A673 (cell line): ENCODE data around the gene OS9. TPM values are rescaled to one million over a fixed set of nuclear protein-coding genes. Genes with fewer than 3 reads are reported as not detected.

Source experiments
- BruUV-seq: library from RNA; stranded (reverse); fragments of 400-500 nt; replicated peaks from 2 replicates; lab custom pipeline; 2021; lab: Mats Ljungman, UMichigan
- CTCF ChIA-PET: fragments of 300-600 bp; sonication (Branson Sonifier 250); formaldehyde crosslinking; loops from one replicate; lab custom pipeline; 2022; ENCODE audit warnings: antibody characterized with exemption; lab: Charles Lee
- POLR2A ChIA-PET: fragments of 300-600 bp; sonication (Branson Sonifier 250); formaldehyde crosslinking; loops from one replicate; lab custom pipeline; 2022; ENCODE audit warnings: antibody characterized with exemption; ENCODE audit not compliant: low non-redundant PET; lab: Charles Lee
- DNase-seq: peaks from one replicate; pipeline ENCODE4 v3.0.0-alpha.2; 2015; ENCODE audit warnings: low spot score
- H3K27ac ChIP-seq: fragments of 200-600 bp; sonication (generic); 2 replicates; pipeline ENCODE4 v1.5.1; 2016; ENCODE audit warnings: mixed run types, low read depth, mild to moderate bottlenecking, mixed read lengths, antibody characterized with exemption, low read length; ENCODE audit not compliant: poor library complexity, severe bottlenecking
- H3K27me3 ChIP-seq: fragments of 200-600 bp; sonication (generic); replicated peaks from 2 replicates; pipeline ENCODE4 v1.6.1; 2017; ENCODE audit warnings: mixed run types, low read depth, mild to moderate bottlenecking, mixed read lengths, antibody characterized with exemption, low read length; ENCODE audit not compliant: insufficient read depth, poor library complexity
- H3K36me3 ChIP-seq: fragments of 200-600 bp; sonication (generic); 2 replicates; pipeline ENCODE4 v1.6.1; 2016; ENCODE audit warnings: mixed run types, mild to moderate bottlenecking, mixed read lengths, antibody characterized with exemption, low read length; ENCODE audit not compliant: insufficient read depth, poor library complexity, severe bottlenecking
- H3K4me1 ChIP-seq: fragments of 200-600 bp; sonication (generic); 2 replicates; pipeline ENCODE4 v1.6.1; 2017; ENCODE audit warnings: mixed run types, mild to moderate bottlenecking, mixed read lengths, antibody characterized with exemption, low read length; ENCODE audit not compliant: insufficient read depth, poor library complexity, severe bottlenecking
- H3K4me3 ChIP-seq: fragments of 200-600 bp; sonication (generic); 2 replicates; pipeline ENCODE4 v1.5.1; 2016; ENCODE audit warnings: low read depth, mixed run types, mild to moderate bottlenecking, mixed read lengths, low read length; ENCODE audit not compliant: poor library complexity, severe bottlenecking
- H3K9me3 ChIP-seq: fragments of 200-600 bp; sonication (generic); 2 replicates; pipeline ENCODE4 v1.6.1; 2016; ENCODE audit warnings: mixed run types, low read depth, mild to moderate bottlenecking, mixed read lengths, antibody characterized with exemption, low read length; ENCODE audit not compliant: poor library complexity, severe bottlenecking
- EZH2 ChIP-seq: fragments of 200-600 bp; sonication (generic); IDR thresholded peaks from 2 replicates; pipeline ENCODE4 v1.6.1; 2017; ENCODE audit warnings: borderline replicate concordance, low read depth, mild to moderate bottlenecking, mixed read lengths, antibody characterized with exemption, low read length; ENCODE audit not compliant: poor library complexity, severe bottlenecking
- intact Hi-C: fragments of 100-400 bp; cut with micrococcal nuclease; formaldehyde crosslinking; loops from one replicate; pipeline ENCODE4 v1.10.0; 2022; ENCODE audit not compliant: unreplicated experiment
- total RNA-seq: library from RNA; stranded (reverse); gene quantifications from 2 replicates; pipeline ENCODE4 v1.2.3, GENCODE V29; 2021
- TF ChIP-seq, protein P1 (sequence below): fragments of 300-800, 200-600 bp; sonication (generic); conservative IDR thresholded peaks from 2 replicates; pipeline ENCODE4 v1.5.1; 2017; ENCODE audit warnings: low read depth, mild to moderate bottlenecking, antibody characterized with exemption, low read length, moderate library complexity, mixed read lengths

Gene OS9
- total RNA-seq, 1 experiment from 2014 or later: 142 TPM

DNA sequence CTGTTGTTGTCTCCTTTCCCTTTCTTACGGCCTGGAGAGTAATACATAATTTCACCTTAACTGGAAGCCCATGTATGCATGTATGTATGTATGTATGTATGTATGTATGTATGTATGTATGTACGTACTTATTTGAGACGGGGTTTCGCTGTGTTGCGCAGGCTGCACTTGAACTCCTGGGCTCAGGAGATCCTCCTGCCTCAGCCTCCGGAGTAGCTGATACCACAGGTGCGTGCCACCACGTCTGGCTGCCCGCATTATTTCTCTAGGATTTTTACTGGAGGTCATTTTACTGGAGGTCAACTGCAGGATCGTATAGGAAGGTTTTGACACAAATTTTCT is 644 bp upstream of the OS9 start:
- peaks cover 13% of the 10 kb centered on the region for H3K36me3 ChIP-seq
- CTCF ChIA-PET: no interaction called here
- peaks cover 2% of the 10 kb centered on the region for H3K27me3 ChIP-seq
- POLR2A ChIA-PET: no interaction called here
- no peak for TF ChIP-seq EZH2
- H3K9me3 ChIP-seq: no peaks in the 10 kb centered on the region
- H3K4me1 ChIP-seq: no peaks in the 10 kb centered on the region
- H3K27ac ChIP-seq: no peak overlapping the region
- DNase-seq: no peak
- BruUV-seq: no TSS peak
- H3K4me3 ChIP-seq: peak overlapping the region; percentile 79
- intact Hi-C loops: no loop called here

DNA sequence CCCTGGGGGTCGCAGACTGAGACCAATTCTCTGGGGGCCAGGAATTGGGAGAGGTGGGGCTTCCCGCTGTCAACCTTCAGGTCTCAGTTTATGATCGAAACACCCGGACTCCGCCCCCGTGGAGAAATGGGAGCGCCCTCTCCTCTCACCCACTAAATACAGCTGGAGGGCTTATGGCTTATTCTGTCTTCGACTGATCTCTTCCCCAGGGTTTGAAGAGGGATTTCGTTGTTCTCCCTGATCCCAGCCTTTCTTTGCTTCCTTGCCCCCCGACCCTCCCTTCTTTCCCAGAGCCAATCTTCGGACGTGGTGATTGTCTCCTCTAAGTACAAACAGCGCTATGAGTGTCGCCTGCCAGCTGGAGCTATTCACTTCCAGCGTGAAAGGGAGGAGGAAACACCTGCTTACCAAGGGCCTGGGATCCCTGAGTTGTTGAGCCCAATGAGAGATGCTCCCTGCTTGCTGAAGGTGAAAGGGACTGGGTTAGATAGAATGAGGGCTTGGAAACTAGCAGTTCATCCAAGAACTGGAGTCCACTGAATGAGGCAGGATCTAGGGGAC is 607 bp downstream of the OS9 start:
- H3K36me3 ChIP-seq: peaks cover 13% of the 10 kb centered on the region
- H3K9me3 ChIP-seq: no peaks in the 10 kb centered on the region
- no peaks in the 10 kb centered on the region for H3K4me1 ChIP-seq
- H3K4me3 ChIP-seq: peak overlapping the region; percentile 79
- peak overlapping the region; percentile 73 for H3K27ac ChIP-seq
- BruUV-seq: TSS peak; percentile 67
- intact Hi-C loops: no loop called here
- CTCF ChIA-PET: interaction anchor here (0.6 kb wide), 1 partner anchor 24 kb away, joined by 5 read pairs; no protein-coding TSS in a partner anchor
- TF ChIP-seq, protein P1, sequence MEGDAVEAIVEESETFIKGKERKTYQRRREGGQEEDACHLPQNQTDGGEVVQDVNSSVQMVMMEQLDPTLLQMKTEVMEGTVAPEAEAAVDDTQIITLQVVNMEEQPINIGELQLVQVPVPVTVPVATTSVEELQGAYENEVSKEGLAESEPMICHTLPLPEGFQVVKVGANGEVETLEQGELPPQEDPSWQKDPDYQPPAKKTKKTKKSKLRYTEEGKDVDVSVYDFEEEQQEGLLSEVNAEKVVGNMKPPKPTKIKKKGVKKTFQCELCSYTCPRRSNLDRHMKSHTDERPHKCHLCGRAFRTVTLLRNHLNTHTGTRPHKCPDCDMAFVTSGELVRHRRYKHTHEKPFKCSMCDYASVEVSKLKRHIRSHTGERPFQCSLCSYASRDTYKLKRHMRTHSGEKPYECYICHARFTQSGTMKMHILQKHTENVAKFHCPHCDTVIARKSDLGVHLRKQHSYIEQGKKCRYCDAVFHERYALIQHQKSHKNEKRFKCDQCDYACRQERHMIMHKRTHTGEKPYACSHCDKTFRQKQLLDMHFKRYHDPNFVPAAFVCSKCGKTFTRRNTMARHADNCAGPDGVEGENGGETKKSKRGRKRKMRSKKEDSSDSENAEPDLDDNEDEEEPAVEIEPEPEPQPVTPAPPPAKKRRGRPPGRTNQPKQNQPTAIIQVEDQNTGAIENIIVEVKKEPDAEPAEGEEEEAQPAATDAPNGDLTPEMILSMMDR: no peak
- no peak for TF ChIP-seq EZH2
- H3K27me3 ChIP-seq: no peaks in the 10 kb centered on the region
- DNase-seq: no peak
- POLR2A ChIA-PET: no interaction called here

DNA sequence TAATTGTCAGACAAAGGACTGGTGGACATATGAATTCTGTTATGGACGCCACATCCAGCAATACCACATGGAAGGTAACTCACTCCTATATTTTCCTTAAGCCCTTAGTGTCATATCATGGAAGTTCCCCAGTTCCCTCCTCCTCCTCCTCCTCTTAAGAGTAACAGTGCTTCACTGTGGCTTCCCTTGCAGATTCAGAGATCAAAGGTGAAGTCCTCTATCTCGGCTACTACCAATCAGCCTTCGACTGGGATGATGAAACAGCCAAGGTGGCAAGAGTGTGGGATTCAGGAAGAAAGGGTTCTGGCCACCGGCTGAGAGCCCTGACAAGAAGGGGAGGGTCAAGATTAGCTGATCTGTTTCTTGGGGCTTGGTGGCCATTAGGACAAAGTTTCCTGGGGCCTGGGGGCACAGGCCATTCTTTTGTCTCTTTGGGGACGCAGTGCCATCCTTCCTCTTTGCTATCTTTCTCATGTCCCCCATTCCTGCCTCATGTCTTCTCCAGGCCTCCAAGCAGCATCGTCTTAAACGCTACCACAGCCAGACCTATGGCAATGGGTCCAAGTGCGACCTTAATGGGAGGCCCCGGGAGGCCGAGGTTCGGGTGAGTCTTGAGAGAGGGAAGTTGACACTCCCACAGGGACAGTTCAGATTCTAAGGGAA is 2.0 kb downstream of the OS9 start:
- intact Hi-C loops: no loop called here

More for the DNA sequence above, 2.0 kb downstream of the OS9 start:
- Histone ChIP-seq H3K4me3 (no peak overlapping the region), H3K36me3 (peaks cover 13% of the 10 kb centered on the region), H3K9me3 (no peaks in the 10 kb centered on the region), H3K27ac (no peak overlapping the region), H3K4me1 (no peaks in the 10 kb centered on the region), H3K27me3 (no peaks in the 10 kb centered on the region)
- no peak for DNase-seq
- CTCF ChIA-PET: no interaction called here
- BruUV-seq: no TSS peak
- POLR2A ChIA-PET: no interaction called here
- TF ChIP-seq, protein P1: no peak
- no peak for TF ChIP-seq EZH2
